H1 (cell line): ENCODE measurements around the gene DAPK2. TPM values are rescaled to one million over a fixed set of nuclear protein-coding genes. Genes with fewer than 3 reads are reported as not detected.

Experiments used
- CTCF ChIA-PET: fragments of 300-600 bp; sonication (Branson Sonifier 250); formaldehyde crosslinking; loops from one replicate; lab custom pipeline; 2021; ENCODE audit not compliant: partially characterized antibody; lab: Charles Lee
- POLR2A ChIA-PET: fragments of 300-600 bp; sonication (Branson Sonifier 250); formaldehyde crosslinking; loops from one replicate; lab custom pipeline; 2021; ENCODE audit warnings: inconsistent platforms; ENCODE audit not compliant: partially characterized antibody; lab: Charles Lee
- DNase-seq, 2 experiments: peaks; one replicate each; pipeline versions ENCODE4 v3.0.0 to v3.0.0-alpha.2; 2010 to 2022; ENCODE audit warnings: low spot score in 2 of 2, low read depth in 1 of 2, mixed read lengths in 1 of 2
- FAIRE-seq: peaks from 2 replicates; lab custom pipeline; 2011; peaks lifted over from hg19 to GRCh38; lab: Jason Lieb, UNC
- H2AFZ ChIP-seq: 2 replicates; pipeline ENCODE4 v1.8.1; 2012; ENCODE audit warnings: low read length, inconsistent platforms
- H2AK5ac ChIP-seq: 2 replicates; pipeline ENCODE4 v1.6.1; 2013; ENCODE audit warnings: low read depth, low read length
- H2BK120ac ChIP-seq: replicated peaks from 2 replicates; pipeline ENCODE3; 2013; ENCODE audit warnings: low read depth, low read length, inconsistent platforms
- H2BK12ac ChIP-seq: 2 replicates; pipeline ENCODE4 v1.6.1; 2013; ENCODE audit warnings: low read depth, low read length
- H2BK15ac ChIP-seq: 2 replicates; pipeline ENCODE4 v1.6.1; 2013; ENCODE audit warnings: low read length
- H2BK20ac ChIP-seq: 2 replicates; pipeline ENCODE4 v1.6.1; 2013; ENCODE audit warnings: low read length
- H2BK5ac ChIP-seq: 2 replicates; pipeline ENCODE4 v1.6.1; 2013; ENCODE audit warnings: low read depth, low read length
- H3K14ac ChIP-seq: 2 replicates; pipeline ENCODE4 v1.6.1; 2013; ENCODE audit warnings: inconsistent platforms; ENCODE audit not compliant: insufficient read length
- H3K18ac ChIP-seq: 2 replicates; pipeline ENCODE4 v1.6.1; 2013; ENCODE audit warnings: low read length; ENCODE audit errors: extremely low read depth
- H3K23ac ChIP-seq: 2 replicates; pipeline ENCODE4 v1.6.1; 2013; ENCODE audit warnings: inconsistent platforms; ENCODE audit not compliant: insufficient read length
- H3K23me2 ChIP-seq: 2 replicates; pipeline ENCODE4 v1.6.1; 2013; ENCODE audit warnings: low read depth, low read length
- H3K27ac ChIP-seq: 2 replicates; pipeline ENCODE4 v1.6.1; 2011; ENCODE audit warnings: low read depth, low read length, inconsistent platforms
- H3K27me3 ChIP-seq, 4 experiments: replicated peaks in 1 of 4; 1 replicate in 1 of 4; 2 replicates in 3 of 4; pipeline versions ENCODE4 v1.6.1 to v1.8.1; 2011 to 2013; ENCODE audit warnings: low read length in 3 of 4, mild to moderate bottlenecking in 3 of 4, inconsistent platforms in 2 of 4, mixed read lengths in 2 of 4, moderate library complexity in 1 of 4; ENCODE audit not compliant: control insufficient read depth in 3 of 4, insufficient read depth in 3 of 4; ENCODE audit errors: extremely low read depth in 1 of 4
- H3K36me3 ChIP-seq, 4 experiments: 2 replicates each; pipeline versions ENCODE4 v1.6.1 to v1.8.1; 2011 to 2013; ENCODE audit warnings: mild to moderate bottlenecking in 4 of 4, low read length in 3 of 4, moderate library complexity in 2 of 4, control low read depth in 1 of 4, inconsistent platforms in 1 of 4; ENCODE audit not compliant: insufficient read depth in 4 of 4, control insufficient read depth in 2 of 4
- H3K4ac ChIP-seq: replicated peaks from 2 replicates; pipeline ENCODE3; 2013; ENCODE audit warnings: low read length, low read depth, mixed read lengths, inconsistent platforms; ENCODE audit not compliant: insufficient read length
- H3K4me1 ChIP-seq, 4 experiments: replicated peaks in 1 of 4; 1 replicate in 1 of 4; 2 replicates in 3 of 4; pipeline versions ENCODE4 v1.6.1 to v1.8.1; 2011 to 2013; ENCODE audit warnings: low read length in 3 of 4, inconsistent platforms in 2 of 4, mixed read lengths in 1 of 4; ENCODE audit not compliant: insufficient read depth in 4 of 4, control insufficient read depth in 3 of 4
- H3K4me2 ChIP-seq, 2 experiments: 2 replicates each; pipeline versions ENCODE4 v1.6.1 to v1.8.1; 2011 to 2013; ENCODE audit warnings: low read depth in 2 of 2, low read length in 2 of 2, control low read depth in 1 of 2, inconsistent platforms in 1 of 2, mild to moderate bottlenecking in 1 of 2; ENCODE audit not compliant: insufficient read depth in 1 of 2
- H3K4me3 ChIP-seq, 4 experiments: fragments of 200-600, 300-600 bp in 1 of 4; sonication (generic), shearing (Covaris generic), sonication (Bioruptor Twin) in 1 of 4; 2 replicates each; pipeline versions ENCODE4 v1.5.1 to v1.8.1; 2011 to 2016; ENCODE audit warnings: low read length in 4 of 4, low read depth in 3 of 4, control low read depth in 2 of 4, inconsistent platforms in 2 of 4, mild to moderate bottlenecking in 2 of 4, mixed read lengths in 1 of 4, moderate library complexity in 1 of 4; ENCODE audit not compliant: insufficient read depth in 2 of 4; ENCODE audit errors: extremely low read depth in 1 of 4
- H3K56ac ChIP-seq: replicated peaks from 2 replicates; pipeline ENCODE3; 2013; ENCODE audit warnings: low read depth, mild to moderate bottlenecking, mixed read lengths, low read length, inconsistent platforms; ENCODE audit not compliant: insufficient read length
- H3K79me1 ChIP-seq: 2 replicates; pipeline ENCODE4 v1.6.1; 2013; ENCODE audit warnings: low read depth, low read length, control low read depth
- H3K79me2 ChIP-seq, 2 experiments: 2 replicates each; pipeline versions ENCODE4 v1.6.1 to v1.8.1; 2012 to 2013; ENCODE audit warnings: low read length in 2 of 2, mild to moderate bottlenecking in 2 of 2, inconsistent platforms in 1 of 2; ENCODE audit not compliant: insufficient read depth in 2 of 2, control insufficient read depth in 1 of 2
- H3K9ac ChIP-seq, 4 experiments: replicated peaks in 1 of 4; 1 replicate in 1 of 4; 2 replicates in 3 of 4; pipeline versions ENCODE4 v1.6.1 to v1.8.1; 2011 to 2013; ENCODE audit warnings: low read depth in 3 of 4, low read length in 3 of 4, control low read depth in 2 of 4, mild to moderate bottlenecking in 2 of 4, moderate library complexity in 2 of 4, inconsistent platforms in 1 of 4; ENCODE audit errors: extremely low read depth in 1 of 4
- H3K9me3 ChIP-seq, 2 experiments: 2 replicates each; pipeline versions ENCODE4 v1.6.1 to v1.8.1; 2012 to 2013; ENCODE audit warnings: mild to moderate bottlenecking in 2 of 2, moderate library complexity in 2 of 2, control low read depth in 1 of 2, inconsistent platforms in 1 of 2, low read depth in 1 of 2, low read length in 1 of 2, mixed read lengths in 1 of 2; ENCODE audit not compliant: insufficient read depth in 2 of 2
- H4K20me1 ChIP-seq, 2 experiments: replicated peaks in 1 of 2; 2 replicates each; pipeline versions ENCODE3 to v1.8.1; 2011 to 2013; ENCODE audit warnings: inconsistent platforms in 2 of 2, low read length in 2 of 2, mild to moderate bottlenecking in 1 of 2; ENCODE audit not compliant: insufficient read depth in 2 of 2, control insufficient read depth in 1 of 2
- H4K5ac ChIP-seq: 2 replicates; pipeline ENCODE4 v1.6.1; 2013; ENCODE audit warnings: low read length, low read depth, mixed read lengths, inconsistent platforms; ENCODE audit not compliant: insufficient read length
- H4K8ac ChIP-seq: 2 replicates; pipeline ENCODE4 v1.8.0; 2013; ENCODE audit warnings: mild to moderate bottlenecking, moderate library complexity, low read length, inconsistent platforms; ENCODE audit not compliant: insufficient read depth; ENCODE audit errors: extremely low read depth
- H4K91ac ChIP-seq: replicated peaks from 2 replicates; pipeline ENCODE3; 2013; ENCODE audit warnings: low read length, mixed read lengths, inconsistent platforms; ENCODE audit not compliant: insufficient read length
- YY1 ChIP-seq: IDR thresholded peaks from 2 replicates; pipeline ENCODE4 v1.6.1; 2011; ENCODE audit warnings: low read depth, mild to moderate bottlenecking, low read length
- WGBS, 2 experiments: shearing (Covaris generic) in 1 of 2; methylation state at CpG; one replicate each; pipeline versions ENCODE4 v1.1.6 to v1.1.7; 2013 to 2015; ENCODE audit warnings: low lambda C conversion rate in 2 of 2, mixed read lengths in 2 of 2, inconsistent platforms in 1 of 2, low coverage in 1 of 2, missing lambda C conversion rate in 1 of 2; ENCODE audit not compliant: insufficient replicate concordance in 2 of 2, insufficient coverage in 1 of 2, insufficient read length in 1 of 2; ENCODE audit errors: extremely low coverage in 1 of 2, missing lambda C conversion rate in 1 of 2; 5-methylcytosine and 5-hydroxymethylcytosine counted together
- polyA plus RNA-seq, 7 experiments: library from polyadenylated mRNA; depleted of rRNA in 3 of 7; stranded (reverse) in 5 of 7; unstranded in 2 of 7; fragments of >200 nt in 5 of 7; fragments of 200-250 nt in 2 of 7; gene quantifications; 1 replicate in 5 of 7; 2 replicates in 1 of 7; 4 replicates in 1 of 7; pipeline versions ENCODE4 v1.2.1 to v1.2.3, GENCODE V29; 2011 to 2013; ENCODE audit warnings: missing spikeins in 2 of 7, mixed read lengths in 2 of 7
- total RNA-seq: library from RNA; stranded (reverse); fragmentation: NEBNext Ultra II Directional; extraction: Animal tissue kit (Norgen Biotek cat#: 25700); gene quantifications from 2 replicates; pipeline ENCODE4 v1.2.1, GENCODE V29; 2021

DAPK2 gene
- total and polyA plus RNA-seq, 2 of the 8 experiments (the other 6 are each of a cell fraction or from before 2014, with no cell fraction given): 1.8 to 2.9 TPM

- no peaks in the 10 kb centered on the region for H3K4me1 ChIP-seq
- no peak overlapping the region for H3K27ac ChIP-seq
- no peak overlapping the region for H3K4me3 ChIP-seq
- H4K91ac ChIP-seq: no peak overlapping the region
- POLR2A ChIA-PET: interaction anchor here (0.7 to 1.3 kb wide), 4 partner anchors 12 to 80 kb away, joined by 3 read pairs; partner anchors contain the start of gene HERC1
- no peak overlapping the region for H2AFZ ChIP-seq
- no peak overlapping the region for H3K4me2 ChIP-seq
- no peak overlapping the region for H2AK5ac ChIP-seq
- H3K36me3 ChIP-seq: no peaks in the 10 kb centered on the region
- H3K9ac ChIP-seq: no peak overlapping the region
- no peaks in the 10 kb centered on the region for H3K79me1 ChIP-seq
- H3K23ac ChIP-seq: no peak overlapping the region
- H3K18ac ChIP-seq: no peak overlapping the region
- CTCF ChIA-PET: interaction anchor here (0.6 to 2.7 kb wide), 8 partner anchors 10 to 125 kb away, joined by 3 to 16 read pairs (median 3); no protein-coding TSS in a partner anchor
- no peak overlapping the region for H2BK5ac ChIP-seq
- WGBS, 2 experiments: 100% methylated on average over 2 of the region's 2 CpGs; no CpG with 5 or more reads in 1 of the 2 experiments
- H3K79me2 ChIP-seq: no peaks in the 10 kb centered on the region
- H4K20me1 ChIP-seq: no peaks in the 10 kb centered on the region
- H2BK120ac ChIP-seq: no peak overlapping the region
- no peak overlapping the region for H3K56ac ChIP-seq
- no peak overlapping the region for H4K8ac ChIP-seq
- no peak overlapping the region for H3K4ac ChIP-seq
- H3K14ac ChIP-seq: no peak overlapping the region
- H3K9me3 ChIP-seq: peaks cover 0 to 4% of the 10 kb centered on the region in 2 experiments; a peak in 1 of 4 replicates
- TF ChIP-seq YY1: no peak
- FAIRE-seq: no peak
- H2BK15ac ChIP-seq: no peak overlapping the region
- H3K23me2 ChIP-seq: no peaks in the 10 kb centered on the region
- H2BK12ac ChIP-seq: no peak overlapping the region
- no peak for DNase-seq
- H4K5ac ChIP-seq: no peak overlapping the region
- no peaks in the 10 kb centered on the region for H3K27me3 ChIP-seq
- H2BK20ac ChIP-seq: no peak overlapping the region
These were observed 176.3 kb downstream of the DAPK2 start for GRCh38 chr15:63870043-63870394.
